ENCODE data around the gene KRTAP2-2.
"Not testable (repeated sequence)": the region's sequence is repeated elsewhere in the genome, so short reads cannot be mapped to it uniquely, and the experiment has no call there.

Gene KRTAP2-2

DNA sequence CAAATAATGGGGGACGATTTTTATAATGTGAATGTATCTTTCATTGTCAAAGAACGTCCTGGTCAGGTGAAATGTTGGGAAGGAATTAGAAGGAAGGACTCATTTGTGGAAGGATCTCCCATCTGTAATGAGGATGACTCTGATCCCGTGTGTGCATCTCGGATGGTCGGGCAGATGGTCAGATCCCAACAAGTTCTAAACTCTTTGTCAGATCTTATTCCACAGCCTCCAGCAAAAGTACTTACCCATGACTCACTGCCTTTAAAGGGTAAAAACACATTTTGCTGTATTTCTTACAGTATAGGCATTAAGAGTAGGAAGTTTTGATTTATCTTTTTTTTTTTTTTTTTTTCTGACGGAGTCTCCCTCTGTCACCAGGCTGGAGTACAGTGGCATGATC, 43.5 kb upstream of the KRTAP2-2 start:
- TF ChIP-seq EZH2phosphoT487 (IDR thresholded peaks at IDR 0.05; ENCODE audit: borderline replicate concordance, low read length) (no peak), CTCF (IDR thresholded peaks at IDR 0.05; ENCODE audit: low read depth, low read length, poor library complexity, severe bottlenecking) (no peak)
- H3F3A ChIP-seq (ENCODE audit: control insufficient read depth, insufficient read depth): no peaks in the 10 kb centered on the region
- H3K4me1 ChIP-seq (ENCODE audit: control insufficient read depth, low read length): peaks cover 6% of the 10 kb centered on the region
- H4K20me1 ChIP-seq (ENCODE audit: control insufficient read depth, insufficient read depth, low read depth, low read length): no peaks in the 10 kb centered on the region
- no peaks in the 10 kb centered on the region for H3K9me2 ChIP-seq (replicated peaks; ENCODE audit: control insufficient read depth, low read length)
- H3K36me3 ChIP-seq (ENCODE audit: control insufficient read depth, low read length): no peaks in the 10 kb centered on the region
- no peaks in the 10 kb centered on the region for H3K79me2 ChIP-seq (ENCODE audit: control insufficient read depth, low read length)
- peaks cover 10% of the 10 kb centered on the region; the same call in 1 of the 2 replicates for H3K9me3 ChIP-seq (ENCODE audit: control insufficient read depth, insufficient read depth, low read length)
- no peak overlapping the region for H3K4me3 ChIP-seq (ENCODE audit: low read length)
- H3K27me3 ChIP-seq (ENCODE audit: control insufficient read depth, low read length): no peaks in the 10 kb centered on the region
- H3K4me2 ChIP-seq (ENCODE audit: low read length): no peak overlapping the region
- no peak overlapping the region for H3K27ac ChIP-seq (ENCODE audit: low read depth, low read length)

GRCh38 chr17:41098042-41098441, 43.0 kb upstream of the KRTAP2-2 start, which contains the start of gene KRTAP4-8:
Gene KRTAP4-8 (minus strand): TSS chr17:41098142. CDS start chr17:41098084, 58 bp downstream.
- no peak within 1 kb of the TSS for H3K4me2 ChIP-seq (ENCODE audit: low read length)

GRCh38 chr17:41096055-41096454, 41.0 kb upstream of the KRTAP2-2 start:
- Histone ChIP-seq H3F3A (ENCODE audit: control insufficient read depth, insufficient read depth) (no peaks in the 10 kb centered on the region), H3K4me1 (ENCODE audit: control insufficient read depth, low read length) (peaks cover 6% of the 10 kb centered on the region), H3K27ac (ENCODE audit: low read depth, low read length) (no peak overlapping the region), H3K4me3 (ENCODE audit: low read length) (no peak overlapping the region), H3K4me2 (ENCODE audit: low read length) (no peak overlapping the region), H3K27me3 (ENCODE audit: control insufficient read depth, low read length) (no peaks in the 10 kb centered on the region), H3K9me3 (ENCODE audit: control insufficient read depth, insufficient read depth, low read length) (peaks cover 10% of the 10 kb centered on the region), H3K9me2 (replicated peaks; ENCODE audit: control insufficient read depth, low read length) (no peaks in the 10 kb centered on the region), H3K36me3 (ENCODE audit: control insufficient read depth, low read length) (no peaks in the 10 kb centered on the region), H4K20me1 (ENCODE audit: control insufficient read depth, insufficient read depth, low read depth, low read length) (no peaks in the 10 kb centered on the region), H3K79me2 (ENCODE audit: control insufficient read depth, low read length) (no peaks in the 10 kb centered on the region)
- TF ChIP-seq EZH2phosphoT487 (IDR thresholded peaks at IDR 0.05; ENCODE audit: borderline replicate concordance, low read length) (no peak), CTCF (IDR thresholded peaks at IDR 0.05; ENCODE audit: low read depth, low read length, poor library complexity, severe bottlenecking) (no peak)

More at GRCh38 chr17:41098042-41098441, 43.0 kb upstream of the KRTAP2-2 start, which contains the start of gene KRTAP4-8:
- H3K27me3 ChIP-seq (ENCODE audit: control insufficient read depth, low read length): no peaks in the 10 kb centered on the region
- H3K9me2 ChIP-seq (replicated peaks; ENCODE audit: control insufficient read depth, low read length): no peaks in the 10 kb centered on the region
- H3K4me3 ChIP-seq (ENCODE audit: low read length): no peak within 1 kb of the TSS
- no peaks in the 10 kb centered on the region for H3K36me3 ChIP-seq (ENCODE audit: control insufficient read depth, low read length)
- H3K4me1 ChIP-seq (ENCODE audit: control insufficient read depth, low read length): peaks cover 6% of the 10 kb centered on the region
- no peaks in the 10 kb centered on the region for H3F3A ChIP-seq (ENCODE audit: control insufficient read depth, insufficient read depth)
- peaks cover 10% of the 10 kb centered on the region; the same call in 1 of the 2 replicates for H3K9me3 ChIP-seq (ENCODE audit: control insufficient read depth, insufficient read depth, low read length)
- H3K27ac ChIP-seq (ENCODE audit: low read depth, low read length): no peak within 1 kb of the TSS
- TF ChIP-seq EZH2phosphoT487 (IDR thresholded peaks at IDR 0.05; ENCODE audit: borderline replicate concordance, low read length): no peak
- TF ChIP-seq CTCF (IDR thresholded peaks at IDR 0.05; ENCODE audit: low read depth, low read length, poor library complexity, severe bottlenecking): no peak
- H4K20me1 ChIP-seq (ENCODE audit: control insufficient read depth, insufficient read depth, low read depth, low read length): no peaks in the 10 kb centered on the region
- no peaks in the 10 kb centered on the region for H3K79me2 ChIP-seq (ENCODE audit: control insufficient read depth, low read length)

GRCh38 chr17:41088760-41089352, 33.8 kb upstream of the KRTAP2-2 start:
- H3K27ac ChIP-seq (ENCODE audit: low read depth, low read length); H3K27me3 ChIP-seq (ENCODE audit: control insufficient read depth, low read length); H4K20me1 ChIP-seq (ENCODE audit: control insufficient read depth, insufficient read depth, low read depth, low read length); H3K4me3 ChIP-seq (ENCODE audit: low read length); H3K9me3 ChIP-seq (ENCODE audit: control insufficient read depth, insufficient read depth, low read length); H3K4me2 ChIP-seq (ENCODE audit: low read length); H3K36me3 ChIP-seq (ENCODE audit: control insufficient read depth, low read length); H3K4me1 ChIP-seq (ENCODE audit: control insufficient read depth, low read length); H3K9me2 ChIP-seq (replicated peaks; ENCODE audit: control insufficient read depth, low read length); H3K79me2 ChIP-seq (ENCODE audit: control insufficient read depth, low read length); H3F3A ChIP-seq (ENCODE audit: control insufficient read depth, insufficient read depth): not testable (repeated sequence)

DNA sequence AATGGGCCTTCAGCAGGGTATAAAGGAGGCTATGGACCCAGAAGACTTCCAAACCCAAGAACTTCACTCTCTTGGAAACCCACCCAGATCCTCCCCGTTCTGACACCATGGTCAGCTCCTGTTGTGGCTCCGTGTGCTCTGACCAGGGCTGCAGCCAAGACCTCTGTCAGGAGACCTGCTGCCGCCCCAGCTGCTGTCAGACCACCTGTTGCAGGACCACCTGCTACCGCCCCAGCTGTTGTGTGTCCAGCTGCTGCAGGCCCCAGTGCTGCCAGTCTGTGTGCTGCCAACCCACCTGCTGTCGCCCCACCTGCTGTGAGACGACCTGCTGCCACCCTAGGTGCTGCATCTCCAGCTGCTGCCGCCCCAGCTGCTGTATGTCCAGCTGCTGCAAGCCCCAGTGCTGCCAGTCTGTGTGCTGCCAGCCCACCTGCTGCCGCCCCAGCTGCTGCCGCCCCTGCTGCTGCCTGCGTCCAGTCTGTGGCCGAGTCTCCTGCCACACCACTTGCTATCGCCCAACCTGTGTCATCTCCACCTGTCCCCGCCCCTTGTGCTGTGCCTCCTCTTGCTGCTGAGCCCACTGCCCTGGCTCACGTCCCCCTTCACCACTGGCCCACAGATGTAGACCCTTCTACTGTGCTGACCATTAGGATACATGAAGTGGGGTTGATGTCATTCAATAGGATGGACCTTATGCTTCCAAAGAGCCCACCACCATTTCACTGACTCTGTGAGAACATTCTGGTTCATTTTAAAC, 29.2 kb upstream of the KRTAP2-2 start, which contains the start of gene KRTAP4-7:
Gene KRTAP4-7 (plus strand): TSS at position 51 of the 757 bp plus-strand sequence. CDS start 57 bp downstream, at position 108.
- not testable (repeated sequence) for H3K4me2 ChIP-seq (ENCODE audit: low read length); H3K4me3 ChIP-seq (ENCODE audit: low read length); H3K27me3 ChIP-seq (ENCODE audit: control insufficient read depth, low read length); H3K27ac ChIP-seq (ENCODE audit: low read depth, low read length); H3K4me1 ChIP-seq (ENCODE audit: control insufficient read depth, low read length); H3K9me3 ChIP-seq (ENCODE audit: control insufficient read depth, insufficient read depth, low read length); H3K36me3 ChIP-seq (ENCODE audit: control insufficient read depth, low read length); H3K9me2 ChIP-seq (replicated peaks; ENCODE audit: control insufficient read depth, low read length); H4K20me1 ChIP-seq (ENCODE audit: control insufficient read depth, insufficient read depth, low read depth, low read length); H3F3A ChIP-seq (ENCODE audit: control insufficient read depth, insufficient read depth); H3K79me2 ChIP-seq (ENCODE audit: control insufficient read depth, low read length)
